GM12878 (cell line): ENCODE measurements around the gene ZSWIM5. TPM values are rescaled to one million over a fixed set of nuclear protein-coding genes. Genes with fewer than 3 reads are reported as not detected.

ENCODE experiments used
- ATAC-seq: fragments of 200-7000 bp; cut with Tn5 transposase; 3 replicates; pipeline ENCODE4 v1.9.1; 2020; ENCODE audit warnings: mild to moderate bottlenecking, moderate library complexity
- BruUV-seq: library from RNA; stranded (reverse); fragments of 400-500 nt; replicated peaks from 2 replicates; lab custom pipeline; 2021; lab: Mats Ljungman, UMichigan
- CTCF ChIA-PET: fragments of 300-600 bp; sonication (Branson Sonifier 250); formaldehyde crosslinking; extraction: SDS; loops from one replicate; lab custom pipeline; 2021; ENCODE audit warnings: inconsistent platforms; lab: Yijun Ruan, JAX
- POLR2A ChIA-PET: fragments of 350-600 bp; formaldehyde crosslinking; extraction: SDS; loops from one replicate; lab custom pipeline; 2021; ENCODE audit warnings: inconsistent platforms; lab: Charles Lee
- RAD21 ChIA-PET: fragments of 300-600 bp; sonication (Branson Sonifier 250); formaldehyde crosslinking; loops from one replicate; lab custom pipeline; 2023; ENCODE audit warnings: antibody characterized with exemption; ENCODE audit not compliant: unreplicated experiment; lab: Charles Lee
- SMC1A ChIA-PET: fragments of 300-600 bp; sonication (Branson Sonifier 250); formaldehyde crosslinking; loops from one replicate; lab custom pipeline; 2023; ENCODE audit not compliant: unreplicated experiment, uncharacterized antibody; lab: Charles Lee
- DNase-seq: peaks from one replicate; pipeline ENCODE4 v3.0.0-alpha.2; 2011; ENCODE audit warnings: low read depth, low spot score
- FAIRE-seq: peaks from 3 replicates; lab custom pipeline; 2011; peaks lifted over from hg19 to GRCh38; lab: Jason Lieb, UNC
- H2AFZ ChIP-seq: 2 replicates; pipeline ENCODE4 v1.6.0; 2011; ENCODE audit warnings: low read depth, low read length, control low read depth; ENCODE audit not compliant: control insufficient read depth
- H3K27ac ChIP-seq: 2 replicates; pipeline ENCODE4 v1.5.1; 2011; ENCODE audit warnings: control low read depth; ENCODE audit not compliant: control insufficient read depth, insufficient read depth
- H3K27me3 ChIP-seq, 2 experiments: replicated peaks in 1 of 2; 2 replicates each; pipeline versions ENCODE4 v1.6.0 to v1.6.1; 2011; ENCODE audit warnings: low read length in 1 of 2; ENCODE audit not compliant: control insufficient read depth in 2 of 2, insufficient read depth in 2 of 2
- H3K36me3 ChIP-seq, 2 experiments: 2 replicates each; pipeline ENCODE4 v1.5.1; 2011; ENCODE audit warnings: low read length in 1 of 2; ENCODE audit not compliant: control insufficient read depth in 2 of 2, insufficient read depth in 2 of 2
- H3K4me1 ChIP-seq: 2 replicates; pipeline ENCODE4 v1.6.1; 2011; ENCODE audit warnings: mild to moderate bottlenecking, low read length, moderate library complexity, mixed read lengths; ENCODE audit not compliant: control insufficient read depth, insufficient read depth
- H3K4me2 ChIP-seq: 2 replicates; pipeline ENCODE4 v1.6.0; 2011; ENCODE audit warnings: control low read depth; ENCODE audit not compliant: control insufficient read depth, insufficient read depth
- H3K4me3 ChIP-seq: fragments of 200-600 bp; sonication (generic); 2 replicates; pipeline ENCODE4 v1.5.1; 2016
- H3K79me2 ChIP-seq: 2 replicates; pipeline ENCODE4 v1.6.0; 2011; ENCODE audit warnings: low read length; ENCODE audit not compliant: control insufficient read depth, insufficient read depth
- H3K9ac ChIP-seq: 2 replicates; pipeline ENCODE4 v1.8.0; 2011; ENCODE audit warnings: low read length, control low read depth, mixed read lengths; ENCODE audit not compliant: control insufficient read depth, insufficient read depth
- H3K9me3 ChIP-seq: replicated peaks from 3 replicates; pipeline ENCODE4 v1.5.1; 2011; ENCODE audit warnings: mild to moderate bottlenecking, low read length; ENCODE audit not compliant: control insufficient read depth, insufficient read depth
- H4K20me1 ChIP-seq: 2 replicates; pipeline ENCODE4 v1.6.0; 2011; ENCODE audit not compliant: control insufficient read depth, insufficient read depth
- ASH2L ChIP-seq: fragments of 300-600, 200-600 bp; sonication (generic); IDR thresholded peaks from 2 replicates; pipeline ENCODE4 v1.6.1; 2017; ENCODE audit warnings: low read depth, mild to moderate bottlenecking, borderline replicate concordance
- ATF3 ChIP-seq: IDR thresholded peaks from 2 replicates; pipeline ENCODE4 v1.6.1; 2011; ENCODE audit warnings: low read depth, mild to moderate bottlenecking, low read length, moderate library complexity, borderline replicate concordance; ENCODE audit errors: extremely low read depth
- BACH1 ChIP-seq: fragments of 450-650 bp; IDR thresholded peaks from 2 replicates; pipeline ENCODE4 v1.6.1; 2017; ENCODE audit warnings: mild to moderate bottlenecking, borderline replicate concordance
- BCL11A ChIP-seq: IDR thresholded peaks from 2 replicates; pipeline ENCODE4 v1.6.1; 2011; ENCODE audit warnings: low read depth, low read length
- E2F4 ChIP-seq: IDR thresholded peaks from 2 replicates; pipeline ENCODE4 v1.6.1; 2012; ENCODE audit warnings: low read depth, low read length, improper control_type of control experiment
- EED ChIP-seq: sonication (generic); IDR thresholded peaks from 2 replicates; pipeline ENCODE4 v1.6.1; 2016; ENCODE audit warnings: antibody characterized with exemption, low read depth
- ESRRA ChIP-seq: IDR thresholded peaks from 2 replicates; pipeline ENCODE4 v1.6.1; 2012; ENCODE audit warnings: mild to moderate bottlenecking, low read length, improper control_type of control experiment
- GATAD2B ChIP-seq: fragments of 450-650 bp; conservative IDR thresholded peaks from 2 replicates; pipeline ENCODE4 v1.6.1; 2017; ENCODE audit warnings: low read depth, mild to moderate bottlenecking, moderate library complexity
- HSF1 ChIP-seq: fragments of 150-350 bp; IDR thresholded peaks from 2 replicates; pipeline ENCODE4 v1.6.1; 2014; ENCODE audit warnings: mild to moderate bottlenecking, low read depth, low read length
- MXI1 ChIP-seq: fragments of 150-350 bp; IDR thresholded peaks from 2 replicates; pipeline ENCODE4 v1.6.1; 2011; ENCODE audit warnings: low read depth, mild to moderate bottlenecking, inconsistent platforms, low read length, improper control_type of control experiment
- NBN ChIP-seq: fragments of 450-650 bp; IDR thresholded peaks from 2 replicates; pipeline ENCODE4 v1.6.1; 2016
- NR2C2 ChIP-seq: IDR thresholded peaks from 2 replicates; pipeline ENCODE4 v1.6.1; 2011; ENCODE audit warnings: borderline replicate concordance, low read depth; ENCODE audit not compliant: control insufficient read depth, insufficient read length
- PKNOX1 ChIP-seq: fragments of 450-650 bp; IDR thresholded peaks from 2 replicates; pipeline ENCODE4 v1.6.1; 2016; ENCODE audit warnings: mild to moderate bottlenecking
- RBBP5 ChIP-seq: fragments of 200-600 bp; sonication (generic); conservative IDR thresholded peaks from 2 replicates; pipeline ENCODE4 v1.6.1; 2016
- SREBF2 ChIP-seq: IDR thresholded peaks from 2 replicates; pipeline ENCODE4 v1.6.1; 2012; ENCODE audit warnings: mild to moderate bottlenecking, low read length
- TBL1XR1 ChIP-seq: IDR thresholded peaks from 2 replicates; pipeline ENCODE4 v1.6.1; 2012; ENCODE audit warnings: low read depth, low read length, improper control_type of control experiment
- ZBTB40 ChIP-seq: fragments of 450-650 bp; IDR thresholded peaks from 2 replicates; pipeline ENCODE4 v1.6.1; 2016; ENCODE audit warnings: mild to moderate bottlenecking, moderate library complexity, borderline replicate concordance
- ZNF384 ChIP-seq: IDR thresholded peaks from 2 replicates; pipeline ENCODE4 v1.6.1; 2012; ENCODE audit warnings: low read depth, mild to moderate bottlenecking, low read length, improper control_type of control experiment, borderline replicate concordance
- WGBS: methylation state at CpG from one replicate; pipeline ENCODE4 v1.1.6; 2016; ENCODE audit warnings: low lambda C conversion rate; ENCODE audit not compliant: insufficient replicate concordance, insufficient coverage; ENCODE audit errors: missing lambda C conversion rate; 5-methylcytosine and 5-hydroxymethylcytosine counted together
- in situ Hi-C: fragments of 300-500 bp; cut with MboI; formaldehyde crosslinking; loops from 9 replicates; pipeline ENCODE4 v1.14.3; 2018; ENCODE audit warnings: mixed read lengths
- intact Hi-C: fragments of 100-400 bp; cut with micrococcal nuclease; formaldehyde crosslinking; loops from one replicate; pipeline ENCODE4 v1.14.2; 2022; ENCODE audit not compliant: unreplicated experiment
- polyA plus RNA-seq, 11 experiments: library from polyadenylated mRNA; depleted of rRNA in 4 of 11; unstranded in 6 of 11; stranded (reverse) in 5 of 11; fragments of >200 nt; fragmentation: Nextera tagmentation in 4 of 11; fragmentation: Illumina TruSeq in 1 of 11; extraction: Ambion mirVana in 4 of 11; extraction: Trizol in 1 of 11; gene quantifications; 1 replicate in 1 of 11; 2 replicates in 10 of 11; pipeline versions ENCODE4 v1.2.1 to v1.2.3, GENCODE V29; 2011 to 2016; ENCODE audit warnings: inconsistent platforms in 2 of 11, missing spikeins in 2 of 11, low read depth in 1 of 11
- total RNA-seq, 4 experiments: library from RNA; depleted of rRNA in 3 of 4; stranded (reverse); fragments of >200 nt in 3 of 4; fragmentation: Illumina TruSeq in 1 of 4; extraction: Trizol in 1 of 4; gene quantifications; 2 replicates each; pipeline versions ENCODE4 v1.2.1 to v1.2.3, GENCODE V29; 2013 to 2021

ZSWIM5 gene
- total and polyA plus RNA-seq, 10 of the 15 experiments (the other 5 are each of a cell fraction or from before 2014, with no cell fraction given) = 0.07 to 0.97 (median 0.34) TPM; not detected in 1

- H3K79me2 ChIP-seq = no peaks in the 10 kb centered on the region
- no peaks in the 10 kb centered on the region for H4K20me1 ChIP-seq
- H3K27ac ChIP-seq = no peak overlapping the region
- FAIRE-seq = no peak
- H3K4me1 ChIP-seq = no peaks in the 10 kb centered on the region
- no peaks in the 10 kb centered on the region for H3K36me3 ChIP-seq
- H3K4me3 ChIP-seq = no peak overlapping the region
- no peaks in the 10 kb centered on the region for H3K9me3 ChIP-seq
- BruUV-seq = no TSS peak
- no peak overlapping the region for H3K4me2 ChIP-seq
- in situ Hi-C loops (no loop called here), intact Hi-C loops (no loop called here)
- ChIA-PET CTCF (interaction anchor here (0.9 kb wide), 1 partner anchor 119 kb away, joined by 3 read pairs; no protein-coding TSS in a partner anchor), RAD21 (no interaction called here), POLR2A (no interaction called here), SMC1A (interaction anchor here (2.0 kb wide), 1 partner anchor 24 kb away, joined by 5 read pairs; no protein-coding TSS in a partner anchor)
- no peak for ATAC-seq
- H3K9ac ChIP-seq = no peak overlapping the region
- 0% methylated on average over 1 of the region's 1 CpG for WGBS
- H2AFZ ChIP-seq = no peak overlapping the region
- no peaks in the 10 kb centered on the region for H3K27me3 ChIP-seq
- no peak for DNase-seq
- no peak for TF ChIP-seq ATF3
- TF ChIP-seq EED = no peak
- no peak for TF ChIP-seq SREBF2
- TF ChIP-seq ZNF384 = no peak
- TF ChIP-seq RBBP5 = no peak
- TF ChIP-seq ASH2L = no peak
- TF ChIP-seq NR2C2 = no peak
- no peak for TF ChIP-seq TBL1XR1
- no peak for TF ChIP-seq BCL11A
- no peak for TF ChIP-seq GATAD2B
- TF ChIP-seq HSF1 = no peak
- TF ChIP-seq E2F4 = no peak
- no peak for TF ChIP-seq BACH1
- no peak for TF ChIP-seq MXI1
- no peak for TF ChIP-seq PKNOX1
- TF ChIP-seq ZBTB40 = no peak
- no peak for TF ChIP-seq NBN
- TF ChIP-seq ESRRA = no peak
Measured at GRCh38 chr1:45135316-45135715, 71.1 kb downstream of the ZSWIM5 start.
